Right lobe of liver (tissue), 6 donors: ENCODE data around the gene ZSCAN9. TPM values are rescaled to one million over a fixed set of nuclear protein-coding genes. Genes with fewer than 3 reads are reported as not detected.

Experiments used
- ATAC-seq, 4 donors: fragments of 200-7000 bp; cut with Tn5 transposase; one replicate each; pipeline ENCODE4 v1.9.1; 2020; ENCODE audit warnings: mild to moderate bottlenecking in 4 of 4, moderate library complexity in 4 of 4
- DNase-seq, 3 donors: peaks; one replicate each; pipeline ENCODE4 v3.0.0-alpha.2; 2020
- H3K27ac ChIP-seq, 3 donors: fragments of 200-600 bp; one replicate each; pipeline ENCODE4 v1.8.0; 2022
- H3K27me3 ChIP-seq, 2 donors: fragments of 200-600 bp; one replicate each; pipeline ENCODE4 v1.8.0; 2022
- H3K36me3 ChIP-seq, 4 donors: fragments of 200-600 bp; sonication (generic) in 1 of 4; one replicate each; pipeline versions ENCODE4 v1.5.1 to v1.8.0; 2017 to 2022; ENCODE audit warnings: control low read depth in 1 of 4
- H3K4me1 ChIP-seq, 4 donors: fragments of 200-600 bp; sonication (generic) in 1 of 4; one replicate each; pipeline versions ENCODE4 v1.5.1 to v1.8.0; 2017 to 2022; ENCODE audit warnings: control low read depth in 1 of 4
- H3K4me3 ChIP-seq, 3 donors: fragments of 200-600 bp; one replicate each; pipeline ENCODE4 v1.8.0; 2022
- H3K9me3 ChIP-seq, 4 donors: fragments of 200-600 bp; sonication (generic) in 1 of 4; one replicate each; pipeline versions ENCODE4 v1.5.1 to v1.8.0; 2017 to 2022; ENCODE audit warnings: control low read depth in 1 of 4
- POLR2A ChIP-seq: fragments of 450-650 bp; IDR thresholded peaks from one replicate; pipeline ENCODE4 v1.6.1; 2017; ENCODE audit warnings: antibody characterized with exemption, mild to moderate bottlenecking
- WGBS: methylation state at CpG from one replicate; pipeline ENCODE4 v1.1.6; 2018; ENCODE audit warnings: low coverage, low lambda C conversion rate; ENCODE audit not compliant: insufficient coverage; ENCODE audit errors: missing lambda C conversion rate; 5-methylcytosine and 5-hydroxymethylcytosine counted together
- intact Hi-C, 2 donors: fragments of 100-400 bp; cut with DNase I; formaldehyde crosslinking; loops; one replicate each; pipeline versions ENCODE4 v1.11.2 to v1.14.1; 2022
- total RNA-seq, 6 experiments: library from RNA; depleted of rRNA in 2 of 6; stranded (reverse); fragments of >200 nt in 2 of 6; fragmentation: NEBNext Ultra II Directional in 3 of 6; extraction: Animal tissue kit (Norgen Biotek cat#: 25700) in 3 of 6; gene quantifications; one replicate each; pipeline versions ENCODE4 v1.1.0 to v1.2.4, GENCODE V29; 2016 to 2023
- TF ChIP-seq, protein P1 (sequence below), 4 donors: fragments of 200-600 bp in 3 of 4; fragments of 450-650 bp in 1 of 4; IDR thresholded peaks; one replicate each; pipeline versions ENCODE4 v1.5.1 to v1.8.0; 2016 to 2022; ENCODE audit warnings: antibody characterized with exemption in 4 of 4, mild to moderate bottlenecking in 2 of 4
- donor health status: DM: no; HTN: yes; CAD: no.
- donor health status: DM: no; HTN: no; CAD: no.
- donor health status: DM: no; HTN: no; CAD: no.
- donor health status: DM: no; HTN: yes; CAD: no.
- donor health status: DM: no; HTN: yes; CAD: no.

Gene ZSCAN9
- total RNA-seq, 6 experiments from 2014 or later: 2.0 to 3.9 (median 3.3) TPM

GRCh38 chr6:28226460-28226859 is 1.4 kb downstream of the ZSCAN9 start:
- intact Hi-C loops: no loop called here
- DNase-seq (no peak), ATAC-seq (no peak)
- peaks cover 0 to 8% (median 3%) of the 10 kb centered on the region in 4 donors for H3K4me1 ChIP-seq
- H3K27me3 ChIP-seq: no peaks in the 10 kb centered on the region
- H3K27ac ChIP-seq: no peak overlapping the region
- WGBS: 91% methylated on average over 2 of the region's 2 CpGs
- H3K9me3 ChIP-seq: no peaks in the 10 kb centered on the region
- TF ChIP-seq, protein P1, sequence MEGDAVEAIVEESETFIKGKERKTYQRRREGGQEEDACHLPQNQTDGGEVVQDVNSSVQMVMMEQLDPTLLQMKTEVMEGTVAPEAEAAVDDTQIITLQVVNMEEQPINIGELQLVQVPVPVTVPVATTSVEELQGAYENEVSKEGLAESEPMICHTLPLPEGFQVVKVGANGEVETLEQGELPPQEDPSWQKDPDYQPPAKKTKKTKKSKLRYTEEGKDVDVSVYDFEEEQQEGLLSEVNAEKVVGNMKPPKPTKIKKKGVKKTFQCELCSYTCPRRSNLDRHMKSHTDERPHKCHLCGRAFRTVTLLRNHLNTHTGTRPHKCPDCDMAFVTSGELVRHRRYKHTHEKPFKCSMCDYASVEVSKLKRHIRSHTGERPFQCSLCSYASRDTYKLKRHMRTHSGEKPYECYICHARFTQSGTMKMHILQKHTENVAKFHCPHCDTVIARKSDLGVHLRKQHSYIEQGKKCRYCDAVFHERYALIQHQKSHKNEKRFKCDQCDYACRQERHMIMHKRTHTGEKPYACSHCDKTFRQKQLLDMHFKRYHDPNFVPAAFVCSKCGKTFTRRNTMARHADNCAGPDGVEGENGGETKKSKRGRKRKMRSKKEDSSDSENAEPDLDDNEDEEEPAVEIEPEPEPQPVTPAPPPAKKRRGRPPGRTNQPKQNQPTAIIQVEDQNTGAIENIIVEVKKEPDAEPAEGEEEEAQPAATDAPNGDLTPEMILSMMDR (IDR thresholded peaks at IDR 0.05): no peak
- peaks cover 0 to 23% (median 8%) of the 10 kb centered on the region in 4 donors for H3K36me3 ChIP-seq
- H3K4me3 ChIP-seq: no peak overlapping the region

- TF ChIP-seq, protein P1 (IDR thresholded peaks at IDR 0.05): no peak
- TF ChIP-seq POLR2A: no peak
- Histone ChIP-seq H3K36me3 (peaks cover 0 to 17% (median 7%) of the 10 kb centered on the region in 4 donors), H3K27me3 (no peaks in the 10 kb centered on the region), H3K4me1 (no peaks in the 10 kb centered on the region), H3K4me3 (no peak overlapping the region), H3K9me3 (no peaks in the 10 kb centered on the region), H3K27ac (no peak overlapping the region)
- 88% methylated on average over 5 of the region's 11 CpGs for WGBS
- intact Hi-C loops: no loop called here
- ATAC-seq (no peak), DNase-seq (no peak)
Observed at GRCh38 chr6:28232785-28233184, 7.7 kb downstream of the ZSCAN9 start.

GRCh38 chr6:28235912-28236452 is 10.9 kb downstream of the ZSCAN9 start:
- Histone ChIP-seq H3K4me1 (no peaks in the 10 kb centered on the region), H3K4me3 (no peak overlapping the region), H3K9me3 (no peaks in the 10 kb centered on the region), H3K36me3 (peaks cover 0 to 2% (median 1%) of the 10 kb centered on the region in 4 donors), H3K27ac (no peak overlapping the region), H3K27me3 (no peaks in the 10 kb centered on the region)
- ATAC-seq (no peak), DNase-seq (no peak)
- TF ChIP-seq, protein P1 (IDR thresholded peaks at IDR 0.05): no peak
- no peak for TF ChIP-seq POLR2A
- WGBS: 72% methylated on average over 2 of the region's 3 CpGs
- intact Hi-C loops: no loop called here

DNA sequence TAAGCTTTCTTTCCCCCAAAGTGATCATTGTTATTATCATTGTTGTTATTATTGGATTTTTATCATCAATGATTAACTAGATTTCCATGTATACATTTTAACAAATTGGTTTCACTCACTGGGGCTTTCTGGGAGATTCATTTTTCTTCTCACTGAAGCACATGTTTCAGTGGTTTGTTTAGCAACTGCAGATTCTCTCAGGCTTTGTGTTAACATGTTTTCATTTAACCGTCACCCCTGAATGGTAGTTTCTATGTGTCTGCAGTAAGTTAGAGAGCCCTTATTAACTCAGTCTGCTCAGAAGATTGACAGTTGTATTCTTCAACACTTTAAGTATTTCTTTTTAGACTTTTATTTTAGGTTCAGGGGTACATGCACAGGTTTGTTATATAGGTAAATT is 14.6 kb downstream of the ZSCAN9 start:
- H3K4me3 ChIP-seq: no peak overlapping the region
- 90% methylated on average over 1 of the region's 1 CpG for WGBS
- H3K27ac ChIP-seq: no peak overlapping the region
- TF ChIP-seq, protein P1 (IDR thresholded peaks at IDR 0.05): no peak
- no peak for TF ChIP-seq POLR2A
- no peaks in the 10 kb centered on the region for H3K36me3 ChIP-seq
- intact Hi-C loops: no loop called here
- no peak for ATAC-seq
- DNase-seq: no peak
- H3K9me3 ChIP-seq: no peaks in the 10 kb centered on the region
- H3K27me3 ChIP-seq: no peaks in the 10 kb centered on the region
- H3K4me1 ChIP-seq: no peaks in the 10 kb centered on the region

DNA sequence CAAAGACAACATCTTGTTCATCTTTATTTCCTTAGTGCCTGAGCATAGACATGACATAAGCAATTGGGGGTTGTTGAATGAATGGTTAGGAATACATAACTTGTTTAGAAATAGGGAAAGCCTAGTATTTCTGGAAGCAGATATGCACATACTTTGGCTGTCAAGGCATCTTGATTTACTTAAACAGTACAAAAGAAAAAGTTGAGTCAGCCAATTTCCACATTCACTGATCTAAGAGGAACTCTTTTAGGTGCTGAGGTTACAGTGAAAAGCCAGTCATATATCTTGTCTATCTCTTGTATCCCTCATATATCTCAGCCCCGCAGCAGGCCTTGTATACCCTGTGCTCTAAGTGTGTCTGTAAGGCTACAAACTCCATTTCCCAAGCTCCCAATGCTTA is 15.4 kb downstream of the ZSCAN9 start:
- H3K4me1 ChIP-seq: no peaks in the 10 kb centered on the region
- TF ChIP-seq, protein P1 (IDR thresholded peaks at IDR 0.05): no peak
- TF ChIP-seq POLR2A: no peak
- H3K4me3 ChIP-seq: no peak overlapping the region
- H3K27me3 ChIP-seq: no peaks in the 10 kb centered on the region
- DNase-seq: no peak
- intact Hi-C loops: no loop called here
- no peak overlapping the region for H3K27ac ChIP-seq
- ATAC-seq: no peak
- peaks cover 0 to 6% (median 3%) of the 10 kb centered on the region in 4 donors for H3K36me3 ChIP-seq
- WGBS: 86% methylated on average over 1 of the region's 1 CpG
- H3K9me3 ChIP-seq: no peaks in the 10 kb centered on the region
